Subcutaneous abdominal adipose tissue (tissue), 5 donors: ENCODE results near the gene TOLLIP.
"Not testable (repeated sequence)": the region's sequence is repeated elsewhere in the genome, so short reads cannot be mapped to it uniquely, and the experiment has no call there.

ENCODE experiments used
- H3K27ac ChIP-seq: one replicate; pipeline ENCODE4 v1.7.0; 2013; ENCODE audit warnings: low read depth, mild to moderate bottlenecking, inconsistent platforms, low read length, moderate library complexity
- H3K27me3 ChIP-seq, 5 donors: one replicate each; pipeline ENCODE4 v1.7.0; 2013; ENCODE audit warnings: low read length in 5 of 5, inconsistent platforms in 1 of 5; ENCODE audit not compliant: control insufficient read depth in 5 of 5, insufficient read depth in 4 of 5
- H3K36me3 ChIP-seq, 5 donors: one replicate each; pipeline ENCODE4 v1.7.0; 2013; ENCODE audit warnings: low read length in 5 of 5; ENCODE audit not compliant: control insufficient read depth in 5 of 5, insufficient read depth in 5 of 5
- H3K4me1 ChIP-seq, 5 donors: one replicate each; pipeline ENCODE4 v1.7.0; 2013; ENCODE audit warnings: low read length in 5 of 5, mild to moderate bottlenecking in 3 of 5, moderate library complexity in 1 of 5; ENCODE audit not compliant: control insufficient read depth in 5 of 5, insufficient read depth in 5 of 5
- H3K4me3 ChIP-seq, 5 donors: one replicate each; pipeline ENCODE4 v1.7.0; 2013; ENCODE audit warnings: low read length in 5 of 5, low read depth in 1 of 5
- H3K9ac ChIP-seq, 5 donors: one replicate each; pipeline ENCODE4 v1.7.0; 2013; ENCODE audit warnings: low read length in 5 of 5, mild to moderate bottlenecking in 4 of 5, moderate library complexity in 3 of 5
- H3K9me3 ChIP-seq, 5 donors: one replicate each; pipeline ENCODE4 v1.7.0; 2013; ENCODE audit warnings: low read length in 5 of 5; ENCODE audit not compliant: control insufficient read depth in 5 of 5
- donor health status: healthy.
- donor health status: healthy.
- donor health status: healthy.
- donor health status: healthy.
- donor health status: healthy.

Gene TOLLIP

DNA sequence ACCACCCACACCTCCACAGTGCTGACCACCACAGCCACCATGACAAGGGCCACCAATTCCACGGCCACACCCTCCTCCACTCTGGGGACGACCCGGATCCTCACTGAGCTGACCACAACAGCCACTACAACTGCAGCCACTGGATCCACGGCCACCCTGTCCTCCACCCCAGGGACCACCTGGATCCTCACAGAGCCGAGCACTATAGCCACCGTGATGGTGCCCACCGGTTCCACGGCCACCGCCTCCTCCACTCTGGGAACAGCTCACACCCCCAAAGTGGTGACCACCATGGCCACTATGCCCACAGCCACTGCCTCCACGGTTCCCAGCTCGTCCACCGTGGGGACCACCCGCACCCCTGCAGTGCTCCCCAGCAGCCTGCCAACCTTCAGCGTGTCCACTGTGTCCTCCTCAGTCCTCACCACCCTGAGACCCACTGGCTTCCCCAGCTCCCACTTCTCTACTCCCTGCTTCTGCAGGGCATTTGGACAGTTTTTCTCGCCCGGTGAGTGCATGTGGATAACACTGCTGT is 58.1 kb downstream of the TOLLIP start:
- no peaks in the 10 kb centered on the region for H3K27me3 ChIP-seq
- no peak overlapping the region for H3K27ac ChIP-seq
- H3K9ac ChIP-seq = no peak overlapping the region
- no peaks in the 10 kb centered on the region for H3K9me3 ChIP-seq
- no peaks in the 10 kb centered on the region for H3K36me3 ChIP-seq
- H3K4me1 ChIP-seq = no peaks in the 10 kb centered on the region
- H3K4me3 ChIP-seq = no peak overlapping the region

GRCh38 chr11:1250411-1250810 is 59.0 kb downstream of the TOLLIP start:
- not testable (repeated sequence) for H3K27ac ChIP-seq, H3K4me1 ChIP-seq, H3K4me3 ChIP-seq, H3K36me3 ChIP-seq, H3K27me3 ChIP-seq, H3K9ac ChIP-seq, H3K9me3 ChIP-seq

- H3K4me1 ChIP-seq, H3K9ac ChIP-seq, H3K36me3 ChIP-seq, H3K4me3 ChIP-seq, H3K9me3 ChIP-seq, H3K27ac ChIP-seq, H3K27me3 ChIP-seq: not testable (repeated sequence)
Measured at GRCh38 chr11:1248951-1249350, 60.5 kb downstream of the TOLLIP start.

DNA sequence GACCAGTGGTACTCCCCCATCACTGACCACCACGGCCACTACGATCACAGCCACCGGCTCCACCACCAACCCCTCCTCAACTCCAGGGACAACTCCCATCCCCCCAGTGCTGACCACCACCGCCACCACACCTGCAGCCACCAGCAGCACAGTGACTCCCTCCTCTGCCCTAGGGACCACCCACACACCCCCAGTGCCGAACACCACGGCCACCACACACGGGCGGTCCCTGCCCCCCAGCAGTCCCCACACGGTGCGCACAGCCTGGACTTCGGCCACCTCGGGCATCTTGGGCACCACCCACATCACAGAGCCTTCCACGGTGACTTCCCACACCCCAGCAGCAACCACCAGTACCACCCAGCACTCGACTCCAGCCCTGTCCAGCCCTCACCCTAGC is 62.4 kb downstream of the TOLLIP start:
- H3K9me3 ChIP-seq, H3K4me3 ChIP-seq, H3K27ac ChIP-seq, H3K4me1 ChIP-seq, H3K9ac ChIP-seq, H3K27me3 ChIP-seq, H3K36me3 ChIP-seq: not testable (repeated sequence)

DNA sequence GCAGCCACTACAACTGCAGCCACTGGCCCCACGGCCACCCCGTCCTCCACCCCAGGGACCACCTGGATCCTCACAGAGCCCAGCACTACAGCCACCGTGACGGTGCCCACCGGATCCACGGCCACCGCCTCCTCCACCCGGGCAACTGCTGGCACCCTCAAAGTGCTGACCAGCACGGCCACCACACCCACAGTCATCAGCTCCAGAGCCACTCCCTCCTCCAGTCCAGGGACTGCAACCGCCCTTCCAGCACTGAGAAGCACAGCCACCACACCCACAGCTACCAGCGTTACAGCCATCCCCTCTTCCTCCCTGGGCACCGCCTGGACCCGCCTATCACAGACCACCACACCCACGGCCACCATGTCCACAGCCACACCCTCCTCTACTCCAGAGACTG is 63.1 kb downstream of the TOLLIP start:
- H3K27ac ChIP-seq, H3K9me3 ChIP-seq, H3K27me3 ChIP-seq: not testable (repeated sequence)

DNA sequence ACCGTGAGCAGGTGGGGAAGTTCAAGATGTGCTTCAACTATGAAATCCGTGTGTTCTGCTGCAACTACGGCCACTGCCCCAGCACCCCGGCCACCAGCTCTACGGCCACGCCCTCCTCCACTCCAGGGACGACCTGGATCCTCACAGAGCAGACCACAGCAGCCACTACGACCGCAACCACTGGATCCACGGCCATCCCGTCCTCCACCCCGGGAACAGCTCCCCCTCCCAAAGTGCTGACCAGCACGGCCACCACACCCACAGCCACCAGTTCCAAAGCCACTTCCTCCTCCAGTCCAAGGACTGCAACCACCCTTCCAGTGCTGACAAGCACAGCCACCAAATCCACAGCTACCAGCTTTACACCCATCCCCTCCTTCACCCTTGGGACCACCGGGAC is 63.7 kb downstream of the TOLLIP start:
- H3K36me3 ChIP-seq, H3K27me3 ChIP-seq, H3K27ac ChIP-seq, H3K4me1 ChIP-seq, H3K9ac ChIP-seq, H3K9me3 ChIP-seq, H3K4me3 ChIP-seq: not testable (repeated sequence)

More for the DNA sequence above, 63.1 kb downstream of the TOLLIP start:
- not testable (repeated sequence) for H3K9ac ChIP-seq, H3K36me3 ChIP-seq, H3K4me1 ChIP-seq, H3K4me3 ChIP-seq

DNA sequence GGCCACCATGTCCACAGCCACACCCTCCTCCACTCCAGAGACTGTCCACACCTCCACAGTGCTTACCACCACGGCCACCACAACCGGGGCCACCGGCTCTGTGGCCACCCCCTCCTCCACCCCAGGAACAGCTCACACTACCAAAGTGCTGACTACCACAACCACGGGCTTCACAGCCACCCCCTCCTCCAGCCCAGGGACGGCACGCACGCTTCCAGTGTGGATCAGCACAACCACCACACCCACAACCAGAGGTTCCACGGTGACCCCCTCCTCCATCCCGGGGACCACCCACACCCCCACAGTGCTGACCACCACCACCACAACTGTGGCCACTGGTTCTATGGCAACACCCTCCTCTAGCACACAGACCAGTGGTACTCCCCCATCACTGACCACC is 64.9 kb downstream of the TOLLIP start:
- not testable (repeated sequence) for H3K36me3 ChIP-seq, H3K9me3 ChIP-seq, H3K4me1 ChIP-seq, H3K27ac ChIP-seq, H3K27me3 ChIP-seq, H3K4me3 ChIP-seq, H3K9ac ChIP-seq

DNA sequence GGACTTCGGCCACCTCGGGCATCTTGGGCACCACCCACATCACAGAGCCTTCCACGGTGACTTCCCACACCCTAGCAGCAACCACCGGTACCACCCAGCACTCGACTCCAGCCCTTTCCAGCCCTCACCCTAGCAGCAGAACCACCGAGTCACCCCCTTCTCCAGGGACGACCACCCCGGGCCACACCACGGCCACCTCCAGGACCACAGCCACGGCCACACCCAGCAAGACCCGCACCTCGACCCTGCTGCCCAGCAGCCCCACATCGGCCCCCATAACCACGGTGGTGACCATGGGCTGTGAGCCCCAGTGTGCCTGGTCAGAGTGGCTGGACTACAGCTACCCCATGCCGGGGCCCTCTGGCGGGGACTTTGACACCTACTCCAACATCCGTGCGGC is 65.9 kb downstream of the TOLLIP start:
- not testable (repeated sequence) for H3K4me1 ChIP-seq, H3K27ac ChIP-seq, H3K9me3 ChIP-seq, H3K4me3 ChIP-seq, H3K36me3 ChIP-seq, H3K9ac ChIP-seq, H3K27me3 ChIP-seq

GRCh38 chr11:1242751-1243150 is 66.7 kb downstream of the TOLLIP start:
- H3K27ac ChIP-seq, H3K36me3 ChIP-seq, H3K4me3 ChIP-seq, H3K27me3 ChIP-seq, H3K9ac ChIP-seq, H3K9me3 ChIP-seq, H3K4me1 ChIP-seq: not testable (repeated sequence)

- Histone ChIP-seq H3K36me3 (no peaks in the 10 kb centered on the region), H3K27ac (no peak overlapping the region), H3K4me1 (no peaks in the 10 kb centered on the region), H3K9ac (no peak overlapping the region), H3K9me3 (no peaks in the 10 kb centered on the region), H3K4me3 (no peak overlapping the region), H3K27me3 (no peaks in the 10 kb centered on the region)
Measured at GRCh38 chr11:1242289-1242688, 67.1 kb downstream of the TOLLIP start.

GRCh38 chr11:1241706-1242105 is 67.7 kb downstream of the TOLLIP start:
- Histone ChIP-seq H3K36me3 (no peaks in the 10 kb centered on the region), H3K9ac (no peak overlapping the region), H3K27ac (no peak overlapping the region), H3K9me3 (no peaks in the 10 kb centered on the region), H3K4me1 (no peaks in the 10 kb centered on the region), H3K27me3 (no peaks in the 10 kb centered on the region), H3K4me3 (no peak overlapping the region)
